HG02885 (cell line): ENCODE measurements around the gene PTGER1.
A peak's percentile ranks its signal among the peaks of the same experiment; 100 is the strongest.

Experiments
- ATAC-seq: cut with Tn5 transposase; IDR thresholded peaks from one replicate; pipeline ENCODE4 v1.9.1; 2021; ENCODE audit warnings: mild to moderate bottlenecking; ENCODE audit not compliant: unreplicated experiment, poor library complexity

PTGER1 gene

GRCh38 chr19:14503285-14503684 lies 28.1 kb upstream of the PTGER1 start:
- no peak for ATAC-seq

- no peak for ATAC-seq
Observed at GRCh38 chr19:14502334-14503092, 27.4 kb upstream of the PTGER1 start.

DNA sequence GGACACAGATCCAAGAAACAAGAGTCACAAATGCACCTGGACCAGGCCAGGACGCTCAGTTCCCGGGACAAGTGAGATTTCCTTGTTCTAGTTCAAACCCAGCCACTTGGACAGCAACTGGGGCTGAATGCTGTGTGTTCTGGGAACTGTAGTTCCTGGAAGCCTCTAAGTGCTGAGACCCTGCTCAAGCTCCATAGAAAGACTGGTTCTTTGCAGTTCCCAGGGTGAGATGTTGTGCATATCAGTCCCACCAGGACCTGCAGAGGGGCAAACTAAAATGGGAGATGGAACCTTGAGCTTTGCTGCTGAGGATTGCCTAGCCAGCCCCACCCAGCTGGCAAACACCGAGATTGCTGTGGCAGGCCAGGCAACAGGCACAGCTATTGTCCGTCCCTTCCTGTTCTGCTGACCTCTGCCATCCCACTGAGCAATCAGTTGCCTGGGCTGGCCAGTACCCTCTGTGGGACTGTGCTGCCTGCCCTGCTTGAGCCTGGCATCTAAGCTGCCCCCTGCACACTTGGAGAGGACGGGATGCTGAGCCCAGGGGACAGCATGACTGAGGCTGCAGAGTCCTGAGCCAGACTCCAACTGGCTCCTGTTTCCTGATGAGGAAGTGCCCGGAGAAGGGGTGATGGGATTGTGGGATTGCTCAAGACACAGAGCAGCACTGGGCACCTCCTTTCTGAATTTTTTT lies 22.2 kb upstream of the PTGER1 start:
- no peak for ATAC-seq

- no peak for ATAC-seq
Observed at GRCh38 chr19:14496834-14497227, 21.7 kb upstream of the PTGER1 start.

- peak; percentile 73 for ATAC-seq
Observed at GRCh38 chr19:14496029-14496833, 21.1 kb upstream of the PTGER1 start, which contains the start of gene GIPC1. Gene GIPC1, minus strand, starts transcription at chr19:14496127. Its CDS starts 13,151 bp downstream, at chr19:14482976.

- no peak for ATAC-seq
Observed at GRCh38 chr19:14495672-14496028, 20.5 kb upstream of the PTGER1 start.

- no peak for ATAC-seq
Observed at GRCh38 chr19:14494910-14495671, 19.9 kb upstream of the PTGER1 start.

- no peak for ATAC-seq
Observed at GRCh38 chr19:14494411-14494810, 19.3 kb upstream of the PTGER1 start.

DNA sequence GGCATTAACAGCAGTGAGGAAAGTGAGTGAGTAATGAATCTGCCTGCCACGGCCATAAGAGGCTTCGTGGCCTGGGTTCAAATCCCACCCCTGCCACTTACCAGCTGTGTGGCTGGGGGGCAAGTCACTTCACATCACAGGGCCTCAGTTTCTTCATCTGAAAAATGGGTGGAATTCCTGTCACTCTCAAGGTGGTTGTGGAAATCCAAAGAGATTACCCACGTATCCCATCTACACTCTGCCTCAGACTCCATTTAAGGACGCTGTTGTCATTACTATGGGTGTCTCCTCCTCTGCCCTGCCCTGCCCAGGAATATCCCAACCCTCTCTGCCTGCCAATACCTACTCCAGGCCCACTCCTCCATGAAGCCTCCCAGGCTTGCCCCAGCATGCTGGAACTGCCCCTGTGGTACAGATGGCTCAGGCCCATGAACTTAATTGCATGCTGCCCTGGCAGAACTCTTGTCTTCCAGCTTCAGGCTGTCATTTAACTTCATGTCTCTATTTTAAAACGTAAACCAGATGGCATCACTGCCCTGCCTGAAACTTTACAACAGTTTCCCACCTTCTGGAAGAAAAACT lies 17.7 kb upstream of the PTGER1 start:
- ATAC-seq = no peak

GRCh38 chr19:14487370-14488125 lies 12.4 kb upstream of the PTGER1 start:
- no peak for ATAC-seq

DNA sequence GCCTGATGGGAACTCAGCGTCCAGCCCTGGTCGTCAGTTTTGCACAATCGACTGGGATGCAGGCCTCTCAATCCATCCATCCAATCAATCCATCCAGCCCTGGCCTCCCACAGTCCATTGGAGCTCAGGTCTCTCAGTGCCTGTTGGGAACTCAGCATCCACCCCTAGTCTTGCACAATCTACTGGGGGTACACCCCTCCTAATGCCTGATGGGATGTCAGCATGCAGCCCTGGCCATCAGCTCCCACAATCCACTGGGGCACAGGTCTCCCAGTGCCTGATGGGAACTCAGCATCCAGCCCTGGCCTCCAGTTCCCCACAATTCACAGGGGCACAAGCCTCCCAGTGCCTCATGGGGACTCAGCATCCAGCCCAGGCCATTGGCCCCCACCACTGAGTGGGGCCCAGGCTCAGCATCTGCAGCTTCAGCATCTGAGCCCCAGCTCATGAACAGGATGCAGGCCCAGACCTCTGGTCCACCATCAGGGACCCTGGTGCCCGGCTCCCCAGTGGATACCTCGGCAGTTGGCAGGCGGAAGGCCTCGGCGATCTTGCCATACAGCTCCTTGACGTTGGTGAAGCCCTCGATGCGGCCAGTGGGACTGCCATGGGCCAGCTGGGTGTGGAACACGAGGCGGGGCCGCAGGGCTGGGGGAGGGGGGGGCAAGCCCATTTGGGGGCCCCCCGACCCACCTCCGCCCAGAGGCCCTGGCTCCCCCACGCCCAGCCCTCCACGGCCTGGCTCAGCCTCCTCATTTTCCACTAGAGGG lies 7.2 kb upstream of the PTGER1 start:
- no peak for ATAC-seq

GRCh38 chr19:14480700-14481079 lies 5.5 kb upstream of the PTGER1 start:
- ATAC-seq = no peak

DNA sequence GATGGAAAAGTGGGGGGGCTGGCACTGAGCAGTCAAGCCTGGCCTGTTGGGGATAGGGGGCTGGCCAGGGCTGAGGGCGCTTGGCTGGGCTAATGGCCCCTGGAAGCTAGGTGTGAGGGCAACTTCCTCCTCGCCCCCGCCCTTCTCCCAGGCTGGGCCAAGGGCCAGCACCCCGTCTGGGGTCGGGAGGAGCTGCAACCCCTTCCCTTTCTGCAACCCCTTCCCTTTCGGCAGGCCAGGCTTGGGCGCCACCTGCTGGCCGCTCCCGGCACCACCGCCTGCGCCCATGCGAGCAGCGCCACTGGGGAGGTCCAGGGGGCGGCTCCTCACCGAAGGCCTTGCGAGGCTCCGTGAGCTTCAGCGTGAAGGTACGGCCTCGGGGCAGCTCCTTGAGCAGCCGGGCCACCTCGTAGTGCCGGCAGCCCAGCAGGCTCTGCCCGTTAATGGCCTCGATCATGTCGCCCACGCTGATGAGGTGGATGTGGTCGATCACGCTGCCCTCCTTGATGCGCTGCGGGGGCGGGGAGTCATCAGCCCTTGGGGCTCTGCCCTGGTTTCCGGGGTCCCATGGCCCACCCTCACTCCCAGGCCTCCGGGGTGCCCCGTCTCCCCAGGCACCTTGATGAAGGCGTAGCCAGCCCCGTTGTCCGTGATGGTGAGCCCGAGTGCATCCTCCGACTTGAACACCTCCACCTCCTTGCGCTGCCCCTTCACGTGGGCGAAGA lies 5.0 kb upstream of the PTGER1 start:
- ATAC-seq = no peak

DNA sequence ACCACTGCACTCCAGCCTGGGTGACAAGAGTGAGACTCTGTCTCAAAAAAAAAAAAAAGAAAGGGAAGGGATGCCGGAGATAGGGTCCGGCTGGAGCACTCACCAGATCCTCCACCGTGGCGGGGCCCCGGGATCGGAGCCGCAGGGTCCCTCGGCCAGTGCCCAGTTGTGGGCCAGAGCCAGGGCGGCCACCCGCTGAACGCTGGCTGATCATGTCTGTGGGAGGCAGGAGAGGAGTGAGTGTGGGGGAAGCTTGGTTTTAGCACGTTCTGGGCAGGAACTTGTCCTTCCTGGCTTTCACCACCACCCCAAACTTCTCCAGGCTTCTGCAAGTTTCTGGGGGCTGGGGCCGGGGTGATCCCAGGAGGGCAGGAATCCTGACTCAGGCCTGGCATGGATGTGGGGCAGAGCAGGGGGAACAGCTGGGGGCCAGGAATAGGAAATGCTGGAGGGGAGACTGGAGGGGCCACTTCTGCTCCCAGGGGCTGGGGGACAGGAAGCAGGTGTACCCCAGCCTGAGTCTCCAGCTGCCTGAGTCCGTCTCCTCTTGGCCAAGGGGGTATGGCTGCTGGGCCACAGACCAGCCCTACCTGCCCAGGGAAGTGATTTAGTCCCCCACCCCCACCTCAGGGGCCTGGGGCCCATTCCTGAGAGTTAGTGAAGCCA lies 4.3 kb upstream of the PTGER1 start:
- ATAC-seq = no peak

- no peak for ATAC-seq
Observed at GRCh38 chr19:14478113-14478545, 3.0 kb upstream of the PTGER1 start.

GRCh38 chr19:14477418-14478112 lies 2.4 kb upstream of the PTGER1 start:
- ATAC-seq = no peak
